ENCODE results near the gene PRRG4. TPM values are rescaled to one million over a fixed set of nuclear protein-coding genes. Genes with fewer than 3 reads are reported as not detected.

The PRRG4 gene
- total RNA-seq, 1 experiment from 2014 or later: 11.5 TPM

GRCh38 chr11:32849761-32850160 lies 20.0 kb downstream of the PRRG4 start:
- no peaks in the 10 kb centered on the region for H3K4me1 ChIP-seq (replicated peaks; ENCODE audit: insufficient read depth)
- no peak overlapping the region for H2AFZ ChIP-seq
- no peaks in the 10 kb centered on the region for H4K20me1 ChIP-seq (ENCODE audit: insufficient read depth)
- H3F3A ChIP-seq (ENCODE audit: insufficient read depth, low read depth): peaks cover 3% of the 10 kb centered on the region; the same call in 1 of the 2 replicates
- no peak overlapping the region for H3K27ac ChIP-seq
- H3K9me3 ChIP-seq (ENCODE audit: insufficient read depth, low read depth): no peaks in the 10 kb centered on the region
- no peaks in the 10 kb centered on the region; the same call in 1 of the 2 replicates for H3K36me3 ChIP-seq (ENCODE audit: low read depth)
- H3K9me2 ChIP-seq (ENCODE audit: insufficient read depth): no peaks in the 10 kb centered on the region
- no peaks in the 10 kb centered on the region for H3K27me3 ChIP-seq (ENCODE audit: insufficient read depth, low read depth)
- TF ChIP-seq CTCF (conservative IDR thresholded peaks at IDR 0.05) (no peak), EZH2 (IDR thresholded peaks at IDR 0.05; ENCODE audit: low read depth) (no peak)
- H3K79me2 ChIP-seq (ENCODE audit: low read depth): no peaks in the 10 kb centered on the region
- no peak for DNase-seq
- no peak overlapping the region for H3K4me2 ChIP-seq
- no TSS peak for BruUV-seq (replicated peaks)
- ChIA-PET CTCF (no interaction called here), POLR2A (ENCODE audit: unreplicated experiment) (no interaction called here)
- no peak overlapping the region for H3K4me3 ChIP-seq
- intact Hi-C loops (cut with micrococcal nuclease; ENCODE audit: unreplicated experiment): no loop called here

DNA sequence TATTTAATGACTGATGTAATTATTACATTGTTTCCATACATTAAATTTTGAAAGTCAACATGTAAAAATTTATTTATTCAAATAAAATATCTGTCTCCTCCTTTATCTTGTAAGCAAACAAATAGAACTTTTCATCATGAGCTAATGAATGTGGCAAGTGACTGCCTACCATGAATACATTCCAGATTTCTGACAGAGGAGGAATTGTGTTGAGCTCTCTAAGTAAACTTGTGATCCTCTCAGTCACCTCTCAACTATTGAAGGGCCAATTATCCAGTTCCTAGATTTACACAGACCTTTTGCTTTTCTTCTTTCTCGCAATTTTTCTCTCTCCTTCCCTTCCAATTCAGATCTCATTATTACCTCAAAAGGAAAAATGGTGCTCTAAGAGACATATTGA lies 21.5 kb downstream of the PRRG4 start:
- intact Hi-C loops (cut with micrococcal nuclease; ENCODE audit: unreplicated experiment): no loop called here
- ChIA-PET POLR2A (ENCODE audit: unreplicated experiment) (interaction anchor here (0.5 to 0.7 kb wide), 2 partner anchors 42 to 116 kb away, joined by 3 to 4 read pairs; no protein-coding TSS in a partner anchor), CTCF (interaction anchor here (0.6 kb wide), 1 partner anchor 567 kb away, joined by 4 read pairs; no protein-coding TSS in a partner anchor)
- no TSS peak for BruUV-seq (replicated peaks)
- no peaks in the 10 kb centered on the region for H3K9me2 ChIP-seq (ENCODE audit: insufficient read depth)
- H3K9me3 ChIP-seq (ENCODE audit: insufficient read depth, low read depth): no peaks in the 10 kb centered on the region
- H3K4me2 ChIP-seq: no peak overlapping the region
- H3K36me3 ChIP-seq (ENCODE audit: low read depth): no peaks in the 10 kb centered on the region; the same call in 1 of the 2 replicates
- no peak for TF ChIP-seq EZH2 (IDR thresholded peaks at IDR 0.05; ENCODE audit: low read depth)
- no peak for TF ChIP-seq CTCF (conservative IDR thresholded peaks at IDR 0.05)
- 0 out of 2 replicates have a peak, but pooled peaks cover 3% of the 10 kb centered on the region for H3F3A ChIP-seq (ENCODE audit: insufficient read depth, low read depth)
- no peaks in the 10 kb centered on the region for H3K4me1 ChIP-seq (replicated peaks; ENCODE audit: insufficient read depth)
- no peak overlapping the region for H2AFZ ChIP-seq
- no peak for DNase-seq
- H3K27me3 ChIP-seq (ENCODE audit: insufficient read depth, low read depth): no peaks in the 10 kb centered on the region
- no peak overlapping the region for H3K4me3 ChIP-seq
- H3K79me2 ChIP-seq (ENCODE audit: low read depth): no peaks in the 10 kb centered on the region
- H4K20me1 ChIP-seq (ENCODE audit: insufficient read depth): no peaks in the 10 kb centered on the region
- no peak overlapping the region for H3K27ac ChIP-seq

- DNase-seq: no peak
- TF ChIP-seq EZH2 (IDR thresholded peaks at IDR 0.05; ENCODE audit: low read depth): no peak
- TF ChIP-seq CTCF (conservative IDR thresholded peaks at IDR 0.05): no peak
- Histone ChIP-seq H3K27ac (no peak overlapping the region), H3F3A (ENCODE audit: insufficient read depth, low read depth) (0 out of 2 replicates have a peak, but pooled peaks cover 3% of the 10 kb centered on the region), H3K4me3 (no peak overlapping the region), H2AFZ (no peak overlapping the region), H3K4me1 (replicated peaks; ENCODE audit: insufficient read depth) (no peaks in the 10 kb centered on the region), H4K20me1 (ENCODE audit: insufficient read depth) (no peaks in the 10 kb centered on the region), H3K27me3 (ENCODE audit: insufficient read depth, low read depth) (no peaks in the 10 kb centered on the region), H3K9me3 (ENCODE audit: insufficient read depth, low read depth) (no peaks in the 10 kb centered on the region), H3K4me2 (no peak overlapping the region), H3K36me3 (ENCODE audit: low read depth) (no peaks in the 10 kb centered on the region; the same call in 1 of the 2 replicates), H3K9me2 (ENCODE audit: insufficient read depth) (no peaks in the 10 kb centered on the region), H3K79me2 (ENCODE audit: low read depth) (no peaks in the 10 kb centered on the region)
- intact Hi-C loops (cut with micrococcal nuclease; ENCODE audit: unreplicated experiment): no loop called here
- ChIA-PET POLR2A (ENCODE audit: unreplicated experiment) (no interaction called here), CTCF (no interaction called here)
- BruUV-seq (replicated peaks): no TSS peak
Observed at GRCh38 chr11:32852207-32852606, 22.5 kb downstream of the PRRG4 start.

Data from PC-9 (cell line).